Esophagus (tissue), 2 donors: ENCODE results near the gene C7orf33. TPM values are rescaled to one million over a fixed set of nuclear protein-coding genes. Genes with fewer than 3 reads are reported as not detected.

Experiments used
- H3K27ac ChIP-seq, 2 donors: one replicate each; pipeline ENCODE4 v1.5.1; 2013; ENCODE audit warnings: low read depth in 2 of 2, mild to moderate bottlenecking in 2 of 2, inconsistent platforms in 1 of 2, low read length in 1 of 2, moderate library complexity in 1 of 2
- H3K27me3 ChIP-seq, 2 donors: one replicate each; pipeline ENCODE4 v1.6.1; 2013; ENCODE audit warnings: low read length in 2 of 2, control low read depth in 1 of 2, mild to moderate bottlenecking in 1 of 2; ENCODE audit not compliant: insufficient read depth in 2 of 2, control insufficient read depth in 1 of 2
- H3K36me3 ChIP-seq, 2 donors: one replicate each; pipeline ENCODE4 v1.6.1; 2013; ENCODE audit warnings: low read length in 1 of 2; ENCODE audit not compliant: control insufficient read depth in 2 of 2, insufficient read depth in 2 of 2
- H3K4me1 ChIP-seq, 2 donors: one replicate each; pipeline ENCODE4 v1.6.1; 2013; ENCODE audit warnings: low read length in 1 of 2; ENCODE audit not compliant: control insufficient read depth in 2 of 2, insufficient read depth in 2 of 2
- H3K4me3 ChIP-seq, 2 donors: one replicate each; pipeline ENCODE4 v1.5.1; 2013; ENCODE audit warnings: low read length in 2 of 2, mild to moderate bottlenecking in 2 of 2, low read depth in 1 of 2, moderate library complexity in 1 of 2
- H3K9me3 ChIP-seq, 2 donors: one replicate each; pipeline ENCODE4 v1.6.1; 2013; ENCODE audit warnings: mild to moderate bottlenecking in 2 of 2, low read depth in 1 of 2, low read length in 1 of 2, moderate library complexity in 1 of 2; ENCODE audit not compliant: control insufficient read depth in 2 of 2, insufficient read depth in 1 of 2
- WGBS, 2 donors: extraction: QIAGEN DNeasy Blood & Tissue Kit; methylation state at CpG; one replicate each; pipeline ENCODE4 v1.1.7; 2013; 5-methylcytosine and 5-hydroxymethylcytosine counted together
- polyA plus RNA-seq, 2 donors: library from polyadenylated mRNA; stranded (reverse); fragments of 200-250 nt; gene quantifications; one replicate each; pipeline ENCODE4 v1.2.3, GENCODE V29; 2013
- donor health status: healthy with polysubstance abuse.
- donor health status: Bipolar disorder and iron deficiency.

The C7orf33 gene
- polyA plus RNA-seq, 2 donors = not detected

- 75 to 76% methylated on average over 4 of the region's 4 CpGs for WGBS, 2 donors
- Histone ChIP-seq H3K9me3 (no peaks in the 10 kb centered on the region), H3K27me3 (no peaks in the 10 kb centered on the region)
These were observed 59.8 kb downstream of the C7orf33 start for GRCh38 chr7:148650232-148650858.

DNA sequence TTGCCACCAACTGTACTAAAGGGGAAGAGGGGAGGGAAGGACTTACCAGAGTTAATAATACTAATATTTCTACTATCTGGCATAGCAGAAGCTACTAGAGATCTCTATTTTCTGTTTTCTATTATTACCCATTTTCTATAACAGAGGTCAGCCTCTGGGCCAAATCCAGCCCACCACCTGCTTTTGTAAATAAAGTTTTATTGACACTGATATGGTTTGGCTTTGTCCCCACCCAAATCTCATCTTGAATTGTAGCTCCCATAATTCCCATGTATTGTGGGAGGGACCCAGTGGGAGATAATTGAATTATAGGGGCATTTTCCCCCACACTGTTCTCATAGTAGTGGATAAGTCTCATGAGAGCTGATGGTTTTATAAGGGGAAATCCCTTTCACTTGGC lies 62.2 kb downstream of the C7orf33 start:
- no peaks in the 10 kb centered on the region for H3K27me3 ChIP-seq
- no peaks in the 10 kb centered on the region for H3K4me1 ChIP-seq
- H3K27ac ChIP-seq = no peak overlapping the region

More at GRCh38 chr7:148650232-148650858, 59.8 kb downstream of the C7orf33 start:
- H3K4me1 ChIP-seq = no peaks in the 10 kb centered on the region
- no peak overlapping the region for H3K4me3 ChIP-seq
- no peak overlapping the region for H3K27ac ChIP-seq
- no peaks in the 10 kb centered on the region for H3K36me3 ChIP-seq

DNA sequence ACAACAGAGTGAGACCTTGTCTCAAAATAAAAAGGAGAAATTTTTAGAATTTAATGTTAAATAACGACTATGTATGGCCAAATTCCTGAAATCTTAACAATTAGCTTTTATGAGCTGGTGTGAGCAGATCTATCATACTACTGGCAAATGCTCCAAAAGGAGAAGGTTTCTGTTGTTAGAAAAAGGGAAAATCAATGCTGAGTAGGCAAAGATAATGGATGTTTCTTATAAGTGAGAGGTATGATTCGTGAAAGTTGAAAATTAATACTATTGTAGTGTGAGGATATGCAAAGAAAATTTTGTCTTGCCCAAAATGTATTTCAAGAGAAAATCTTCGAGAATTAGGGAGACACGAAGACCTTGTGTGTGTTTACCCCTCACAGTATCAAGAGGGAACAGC lies 67.4 kb downstream of the C7orf33 start:
- H3K4me3 ChIP-seq = no peak overlapping the region
- H3K4me1 ChIP-seq = no peaks in the 10 kb centered on the region
- 81 to 88% methylated on average over 4 of the region's 4 CpGs for WGBS, 2 donors
- no peak overlapping the region for H3K27ac ChIP-seq
- no peaks in the 10 kb centered on the region for H3K9me3 ChIP-seq
- no peaks in the 10 kb centered on the region for H3K36me3 ChIP-seq
- no peaks in the 10 kb centered on the region for H3K27me3 ChIP-seq

More for the DNA sequence above, 62.2 kb downstream of the C7orf33 start:
- no peak overlapping the region for H3K4me3 ChIP-seq
- no peaks in the 10 kb centered on the region for H3K36me3 ChIP-seq
- no peaks in the 10 kb centered on the region for H3K9me3 ChIP-seq

DNA sequence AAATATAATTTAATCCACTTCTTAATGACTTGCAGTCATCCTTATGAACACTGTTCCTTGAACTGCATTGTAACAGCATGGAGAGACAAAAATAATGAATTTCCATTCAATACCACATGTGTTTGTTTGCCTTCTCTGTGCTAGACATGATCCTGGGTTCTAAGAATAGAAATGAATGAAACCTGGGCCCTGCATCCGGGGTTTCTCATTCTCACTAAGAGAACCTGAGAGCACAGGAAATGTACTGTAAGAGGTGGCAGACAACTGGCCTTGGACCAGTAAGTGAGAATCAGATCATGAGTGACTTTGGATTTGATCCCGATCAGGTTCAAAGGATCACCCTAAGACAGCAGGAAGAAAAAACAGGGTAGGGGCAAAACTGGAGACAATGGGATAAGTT lies 70.9 kb downstream of the C7orf33 start:
- Histone ChIP-seq H3K4me1 (no peaks in the 10 kb centered on the region), H3K27me3 (no peaks in the 10 kb centered on the region), H3K9me3 (no peaks in the 10 kb centered on the region), H3K4me3 (no peak overlapping the region), H3K27ac (no peak overlapping the region), H3K36me3 (no peaks in the 10 kb centered on the region)
- WGBS, 2 donors = 83 to 86% methylated on average over 2 of the region's 2 CpGs

DNA sequence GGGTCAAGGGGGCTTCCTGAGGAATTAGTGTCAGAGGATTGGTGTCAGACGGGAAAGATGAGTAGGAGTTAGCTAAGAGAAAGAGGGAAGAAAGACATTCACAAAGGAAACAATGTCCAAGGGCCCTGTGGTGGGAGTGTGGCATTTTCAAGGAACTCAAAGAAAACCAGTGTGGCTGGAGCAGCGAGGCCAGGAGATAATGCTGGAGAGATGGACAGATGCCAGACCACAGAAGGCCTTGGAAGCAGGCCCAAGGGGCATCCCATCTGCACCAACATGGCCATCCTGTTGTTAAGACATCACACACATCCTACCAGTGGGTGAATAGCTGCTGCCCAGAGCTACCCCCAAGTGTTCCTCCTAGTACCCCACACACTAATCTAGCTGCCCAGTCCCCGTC lies 72.1 kb downstream of the C7orf33 start:
- Histone ChIP-seq H3K4me3 (no peak overlapping the region), H3K36me3 (no peaks in the 10 kb centered on the region), H3K27ac (no peak overlapping the region), H3K9me3 (no peaks in the 10 kb centered on the region), H3K27me3 (no peaks in the 10 kb centered on the region), H3K4me1 (no peaks in the 10 kb centered on the region)
- 71 to 73% methylated on average over 3 of the region's 3 CpGs for whole genome bisulfite sequencing, 2 donors

GRCh38 chr7:148664324-148664723 lies 73.8 kb downstream of the C7orf33 start:
- WGBS, 2 donors = 29 to 46% methylated on average over 6 of the region's 6 CpGs
- no peak overlapping the region for H3K27ac ChIP-seq
- no peaks in the 10 kb centered on the region for H3K4me1 ChIP-seq
- no peaks in the 10 kb centered on the region for H3K27me3 ChIP-seq
- no peaks in the 10 kb centered on the region for H3K36me3 ChIP-seq
- H3K4me3 ChIP-seq = no peak overlapping the region
- no peaks in the 10 kb centered on the region for H3K9me3 ChIP-seq

DNA sequence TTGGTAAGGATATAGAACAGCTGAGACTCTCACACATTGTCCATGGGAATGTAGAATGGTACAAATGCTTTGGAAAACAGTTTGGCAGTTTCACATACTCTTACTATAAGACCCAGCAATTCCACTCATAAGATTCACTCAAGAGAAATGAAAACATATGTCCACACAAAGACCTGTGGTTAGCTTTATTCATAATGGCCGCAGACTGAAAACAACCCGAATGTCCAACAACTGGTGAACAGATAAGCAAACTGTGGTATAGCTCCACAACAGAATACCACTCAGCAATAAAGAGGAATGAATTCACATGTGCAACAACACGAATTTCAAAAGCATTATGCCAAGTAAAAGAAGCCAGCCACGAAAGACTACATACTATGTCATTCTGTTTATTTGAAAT lies 74.7 kb downstream of the C7orf33 start:
- no peak overlapping the region for H3K27ac ChIP-seq
- H3K4me1 ChIP-seq = no peaks in the 10 kb centered on the region
- H3K9me3 ChIP-seq = no peaks in the 10 kb centered on the region
- WGBS, 2 donors = 70 to 71% methylated on average over 4 of the region's 4 CpGs
- no peak overlapping the region for H3K4me3 ChIP-seq
- no peaks in the 10 kb centered on the region for H3K36me3 ChIP-seq
- no peaks in the 10 kb centered on the region for H3K27me3 ChIP-seq

Other genes starting within 250 kb of the C7orf33 start
- 10 to 100 TPM; 13.8 to 27.0 TPM for gene CUL1, start 108.1 kb downstream of the C7orf33 start, polyA plus RNA-seq